Inflammatory macrophage treated with lipopolysaccharide for 1 hour (primary cell): ENCODE measurements around the gene ABHD12.
"Not testable (repeated sequence)": the region's sequence is repeated elsewhere in the genome, so short reads cannot be mapped to it uniquely, and the experiment has no call there.

Source experiments
- DNase-seq, 2 donors: peaks; one replicate each; pipeline ENCODE4 v3.0.0-alpha.2; 2020 to 2022

ABHD12 gene

GRCh38 chr20:25320035-25320800, 70.4 kb downstream of the ABHD12 start:
- no peak for DNase-seq

DNA sequence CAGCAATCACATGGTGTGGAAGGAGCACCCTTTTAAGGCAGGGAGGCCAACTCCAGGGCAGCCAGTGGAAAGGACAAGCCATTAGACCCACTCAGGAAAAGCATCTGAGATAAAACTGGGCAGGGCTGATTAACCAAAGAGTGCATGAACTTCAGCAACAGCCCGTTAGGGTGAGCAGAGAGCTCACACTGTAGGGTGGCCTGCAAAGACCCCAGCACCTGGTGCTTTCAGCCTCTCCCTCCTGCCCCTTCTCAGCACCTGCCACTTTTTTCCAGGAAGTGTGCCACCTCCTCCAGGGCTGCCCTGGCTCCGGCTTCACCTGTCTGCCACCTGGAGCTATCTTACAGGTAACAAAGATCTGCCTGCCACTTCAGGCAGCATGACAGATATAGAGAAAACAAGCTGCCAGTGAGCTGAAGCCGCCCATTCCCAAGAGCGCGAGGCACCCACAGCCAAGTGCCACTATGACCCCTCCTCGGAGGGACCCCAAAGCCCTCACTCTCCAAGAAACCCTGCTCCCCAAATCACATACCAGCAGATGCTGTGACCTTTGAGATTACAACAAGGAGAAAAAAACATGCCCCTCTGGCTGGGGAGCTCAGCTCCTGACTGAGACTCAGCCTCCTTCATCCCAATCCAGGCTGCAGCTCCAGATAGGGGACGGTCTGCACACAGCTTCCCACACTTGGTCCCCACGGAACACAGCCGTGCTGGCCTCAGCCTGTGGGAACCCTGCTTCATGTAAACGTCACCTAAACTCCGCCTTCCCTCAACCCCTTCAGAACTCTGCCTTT, 71.2 kb downstream of the ABHD12 start:
- no peak for DNase-seq

DNA sequence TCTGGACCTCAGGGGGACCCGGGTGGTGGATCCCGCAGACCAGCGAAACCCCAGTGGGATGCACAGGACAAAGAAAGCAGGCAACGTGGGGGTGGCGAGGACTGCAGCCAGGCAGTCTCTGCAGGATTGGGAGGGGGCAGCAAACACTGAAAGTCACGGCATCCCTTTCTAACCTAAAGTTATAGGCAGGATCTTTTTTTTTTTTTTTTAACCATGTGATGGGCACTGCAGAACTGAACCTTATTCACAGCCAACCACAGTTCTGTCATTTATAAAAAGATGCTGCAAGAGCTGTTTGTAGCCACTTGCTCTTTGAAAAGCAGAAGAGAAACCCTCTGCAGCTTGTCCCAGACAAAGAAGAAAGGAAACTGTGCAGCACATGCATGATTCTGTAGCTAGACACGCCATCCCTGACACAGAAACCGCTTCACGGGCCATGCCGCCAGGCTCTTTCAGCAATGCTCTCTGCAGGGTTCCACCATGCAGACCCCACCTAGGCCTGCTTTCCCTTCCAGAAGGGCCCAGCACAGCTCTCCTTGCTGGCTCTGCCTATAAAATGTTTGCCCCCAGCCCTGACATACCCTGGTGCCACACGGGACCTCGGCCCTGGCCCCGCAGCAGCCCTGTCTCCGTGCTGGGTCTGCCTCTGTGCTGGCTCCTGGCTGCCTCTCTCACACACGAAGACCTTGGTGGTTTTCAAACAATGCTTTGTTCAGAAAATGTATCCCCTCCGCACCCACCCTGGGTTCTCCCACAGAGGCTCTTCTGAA, 72.0 kb downstream of the ABHD12 start:
- DNase-seq, result peak; percentile 75 to 90

DNA sequence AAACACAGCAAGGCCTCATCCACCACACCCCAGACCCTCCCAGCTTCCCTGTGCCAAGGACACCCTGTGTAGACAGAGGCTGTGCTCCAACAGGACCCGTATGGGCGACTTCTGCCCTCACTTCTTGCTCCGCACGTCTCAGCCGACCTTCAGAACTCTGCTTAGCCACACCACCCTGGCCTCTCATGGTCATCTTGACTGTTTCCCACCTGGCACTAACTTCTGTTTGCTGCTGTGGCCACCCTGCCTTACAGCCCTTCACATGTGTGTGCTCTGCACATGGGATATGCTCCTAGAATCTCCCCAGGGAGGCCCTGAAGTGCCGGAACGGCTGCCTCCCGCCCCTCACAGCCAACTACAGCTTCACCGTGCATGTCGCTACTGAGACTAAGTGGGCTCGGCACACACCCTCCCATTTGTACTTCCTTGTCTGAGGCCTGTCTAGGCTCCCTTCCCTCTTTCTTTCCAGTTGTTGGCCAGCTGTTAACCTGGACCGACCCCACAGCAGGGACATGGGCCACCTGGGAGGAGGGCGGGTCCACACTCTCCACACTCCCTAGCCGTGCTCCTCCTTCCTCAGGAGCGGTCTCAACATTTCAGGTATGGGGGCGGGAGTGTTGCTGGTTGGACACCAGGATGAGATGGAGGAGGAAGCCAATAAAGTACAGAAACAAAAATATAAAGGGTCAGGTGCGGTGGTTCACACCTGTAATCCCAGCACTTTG, 73.1 kb downstream of the ABHD12 start:
- DNase-seq, result no peak

GRCh38 chr20:25316506-25317190, 74.0 kb downstream of the ABHD12 start:
- no peak for DNase-seq

DNA sequence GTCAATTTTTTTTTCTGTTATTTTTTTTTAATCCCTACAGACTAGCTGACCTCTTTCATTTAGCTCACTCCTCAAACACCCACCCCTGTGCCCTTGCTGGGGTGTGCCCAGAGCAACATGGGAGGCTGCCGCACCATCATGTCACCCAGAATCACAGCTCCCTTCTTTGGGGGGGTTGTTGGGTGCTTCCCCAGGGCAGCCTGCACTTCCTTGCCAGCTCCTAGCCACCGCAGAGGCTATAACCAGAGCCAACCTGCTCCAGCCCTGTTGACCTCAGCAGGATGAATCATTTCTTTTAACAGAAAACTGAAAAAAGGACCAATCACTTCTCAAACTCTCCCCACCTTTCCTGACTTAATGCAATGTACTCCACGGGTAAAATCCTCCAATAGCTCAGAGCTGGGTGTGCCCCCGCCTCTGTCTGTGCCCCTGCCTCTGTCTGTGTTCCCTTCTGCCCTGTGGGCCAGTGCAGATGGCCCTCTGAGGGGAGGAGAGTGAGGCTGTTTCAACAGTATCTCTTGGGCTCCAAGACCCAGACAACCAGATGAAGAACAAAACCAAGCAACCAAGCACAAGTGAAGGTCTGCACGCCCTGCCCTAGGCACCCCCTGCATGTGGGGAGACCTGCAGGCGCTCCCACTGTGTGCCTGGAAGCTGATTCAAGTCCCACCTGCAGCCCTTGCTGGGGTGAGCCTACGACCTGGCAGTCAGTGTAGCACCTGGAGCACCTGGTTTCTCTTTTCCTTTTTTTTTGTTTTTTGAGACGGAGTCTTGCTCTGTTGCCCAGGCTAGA, 75.0 kb downstream of the ABHD12 start:
- peak in 1 of 2 donors; percentile 54 for DNase-seq

DNA sequence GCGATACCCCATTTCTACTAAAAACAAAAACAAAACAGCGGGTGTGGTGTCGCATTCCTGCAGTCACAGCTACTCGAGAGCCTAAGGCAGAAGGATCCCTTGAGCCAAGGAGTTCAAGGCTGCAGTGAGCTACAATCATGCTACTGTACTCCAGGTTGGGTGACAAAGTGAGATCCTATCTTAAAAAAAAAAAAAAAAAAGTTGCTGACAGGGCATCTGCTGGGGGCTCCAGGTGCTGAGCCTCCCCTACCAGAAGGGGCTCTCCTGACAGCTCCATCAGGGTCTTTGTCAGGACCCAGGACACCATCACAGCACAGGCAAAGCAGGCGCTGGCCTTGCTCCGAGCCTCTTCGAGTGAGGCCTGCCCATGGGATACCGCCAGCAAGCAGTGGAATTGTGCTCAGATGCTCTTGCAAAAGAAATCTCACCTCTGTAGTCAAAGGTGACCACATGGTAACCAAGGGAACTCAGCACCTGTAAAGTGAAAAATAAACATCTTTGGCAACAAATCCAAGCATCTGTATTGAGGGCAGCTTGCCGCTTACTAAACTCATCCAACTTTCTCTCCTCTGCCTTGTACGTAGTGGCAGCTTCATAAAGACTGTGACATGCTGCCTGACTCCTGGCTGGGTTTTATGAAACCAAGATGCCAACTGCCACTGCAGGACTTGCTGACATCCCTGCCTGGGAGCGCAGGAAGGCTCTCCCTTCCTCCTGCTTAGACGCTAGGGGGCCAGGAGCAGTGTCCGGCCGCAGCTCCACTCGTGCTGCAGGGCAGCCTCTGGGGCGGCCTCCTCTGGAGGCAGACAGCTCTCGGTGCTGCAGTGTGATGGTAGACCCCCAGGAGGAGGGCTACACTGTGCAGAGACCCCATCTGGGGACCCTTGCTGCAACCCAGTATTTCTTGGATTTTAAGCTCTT, 75.9 kb downstream of the ABHD12 start:
- DNase-seq, result no peak

DNA sequence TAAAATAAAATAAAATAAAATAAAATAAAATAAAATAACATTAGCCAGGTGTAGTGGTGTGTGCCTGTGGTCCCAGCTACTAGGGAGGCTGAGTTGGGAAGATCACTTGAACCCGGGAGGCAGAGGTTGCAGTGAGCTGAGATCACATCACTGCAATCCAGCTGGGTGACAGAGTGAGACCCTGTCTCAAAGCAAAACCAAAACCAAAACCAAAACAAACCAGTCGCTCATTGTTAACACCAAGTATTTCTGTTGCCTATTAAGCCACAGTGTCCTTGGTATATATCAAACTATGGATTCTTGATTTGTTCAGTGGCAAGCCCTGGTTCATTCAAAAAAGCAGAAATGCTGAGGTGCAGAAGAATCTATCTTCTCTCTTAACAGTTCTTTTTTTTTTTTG, 77.0 kb downstream of the ABHD12 start:
- no peak for DNase-seq

DNA sequence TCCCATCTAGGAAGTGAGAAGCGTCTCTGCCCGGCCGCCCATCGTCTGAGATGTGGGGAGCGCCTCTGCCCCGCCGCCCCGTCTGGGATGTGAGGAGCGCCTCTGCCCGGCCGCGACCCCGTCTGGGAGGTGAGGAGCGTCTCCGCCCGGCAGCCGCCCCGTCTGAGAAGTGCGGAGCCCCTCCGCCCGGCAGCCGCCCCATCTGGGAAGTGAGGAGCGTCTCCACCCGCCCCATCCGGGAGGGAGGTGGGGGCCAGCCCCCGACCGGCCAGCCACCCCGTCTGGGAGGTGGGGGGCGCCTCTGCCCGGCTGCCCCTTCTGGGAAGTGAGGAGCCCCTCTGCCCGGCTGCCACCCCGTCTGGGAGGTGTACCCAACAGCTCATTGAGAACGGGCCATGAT, 77.9 kb downstream of the ABHD12 start:
- DNase-seq, result not testable (repeated sequence)

GRCh38 chr20:25310921-25311728, 79.5 kb downstream of the ABHD12 start:
- DNase-seq, result no peak

- DNase-seq, result peak; percentile 77 to 91
Measured at GRCh38 chr20:25310268-25310920, 80.2 kb downstream of the ABHD12 start.

DNA sequence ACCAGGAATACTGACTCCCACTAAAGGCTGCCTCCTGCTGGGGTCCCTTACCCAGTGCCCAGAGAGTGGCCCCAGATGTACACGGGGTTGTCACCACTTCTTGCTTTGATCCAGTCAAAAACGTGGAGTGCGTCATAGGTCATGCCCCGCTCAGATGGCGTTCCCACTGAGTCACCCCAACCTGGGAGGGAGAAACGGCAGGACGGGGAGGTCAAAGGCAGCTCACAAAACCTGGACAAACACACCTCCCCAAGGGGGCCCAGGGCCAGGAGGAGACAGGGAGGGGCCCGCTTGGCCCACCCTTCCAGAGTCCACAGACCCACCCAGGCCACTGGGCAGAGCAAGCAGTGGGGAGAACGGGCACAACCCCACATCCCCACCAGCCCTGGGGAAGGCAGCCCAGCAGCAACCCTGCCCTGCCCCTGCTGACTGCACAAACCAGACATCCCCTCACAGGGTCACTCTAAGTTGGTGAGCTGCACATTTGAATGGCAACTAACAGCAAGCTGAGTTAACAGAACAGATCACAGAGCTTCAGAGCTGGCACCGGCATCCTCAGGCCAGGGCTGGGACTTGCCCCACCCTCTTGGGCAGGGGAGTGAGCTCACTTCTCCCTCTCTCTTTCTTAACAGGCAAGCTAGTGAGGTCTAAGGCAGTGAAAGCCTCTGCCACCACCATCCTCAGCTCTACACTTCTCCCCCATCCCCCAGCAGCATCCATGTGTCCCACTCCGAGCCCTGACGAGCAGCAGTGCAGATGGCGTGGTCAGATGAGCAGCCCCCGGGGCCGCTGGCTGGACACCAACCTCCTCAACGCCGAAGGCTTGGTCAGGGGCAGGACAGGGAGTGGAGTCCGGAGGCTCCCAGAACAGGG, 81.0 kb downstream of the ABHD12 start:
- peak; percentile 49 to 91 for DNase-seq

- DNase-seq, result peak; percentile 46 to 85
Measured at GRCh38 chr20:25308671-25309394, 81.8 kb downstream of the ABHD12 start.

DNA sequence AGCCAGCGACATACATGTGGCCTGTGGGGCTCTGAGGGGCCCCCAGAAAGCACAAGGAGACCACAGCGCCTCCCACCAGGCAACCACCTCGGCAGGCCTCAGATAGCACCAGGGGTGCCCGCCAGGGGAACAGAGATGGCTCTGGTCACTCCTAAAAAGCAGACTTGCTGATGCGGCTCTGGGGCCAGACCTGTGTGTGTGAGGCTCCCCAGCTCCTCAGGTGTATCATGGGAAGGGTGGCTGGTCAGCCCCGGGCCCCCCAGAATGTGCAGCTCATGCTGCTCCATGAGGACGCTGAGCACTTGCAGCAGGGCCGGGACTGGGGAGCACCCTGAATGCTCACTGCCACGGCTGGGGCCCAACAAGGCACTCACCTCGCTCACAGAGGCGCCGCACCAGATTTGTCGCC, 82.5 kb downstream of the ABHD12 start:
- no peak for DNase-seq

DNA sequence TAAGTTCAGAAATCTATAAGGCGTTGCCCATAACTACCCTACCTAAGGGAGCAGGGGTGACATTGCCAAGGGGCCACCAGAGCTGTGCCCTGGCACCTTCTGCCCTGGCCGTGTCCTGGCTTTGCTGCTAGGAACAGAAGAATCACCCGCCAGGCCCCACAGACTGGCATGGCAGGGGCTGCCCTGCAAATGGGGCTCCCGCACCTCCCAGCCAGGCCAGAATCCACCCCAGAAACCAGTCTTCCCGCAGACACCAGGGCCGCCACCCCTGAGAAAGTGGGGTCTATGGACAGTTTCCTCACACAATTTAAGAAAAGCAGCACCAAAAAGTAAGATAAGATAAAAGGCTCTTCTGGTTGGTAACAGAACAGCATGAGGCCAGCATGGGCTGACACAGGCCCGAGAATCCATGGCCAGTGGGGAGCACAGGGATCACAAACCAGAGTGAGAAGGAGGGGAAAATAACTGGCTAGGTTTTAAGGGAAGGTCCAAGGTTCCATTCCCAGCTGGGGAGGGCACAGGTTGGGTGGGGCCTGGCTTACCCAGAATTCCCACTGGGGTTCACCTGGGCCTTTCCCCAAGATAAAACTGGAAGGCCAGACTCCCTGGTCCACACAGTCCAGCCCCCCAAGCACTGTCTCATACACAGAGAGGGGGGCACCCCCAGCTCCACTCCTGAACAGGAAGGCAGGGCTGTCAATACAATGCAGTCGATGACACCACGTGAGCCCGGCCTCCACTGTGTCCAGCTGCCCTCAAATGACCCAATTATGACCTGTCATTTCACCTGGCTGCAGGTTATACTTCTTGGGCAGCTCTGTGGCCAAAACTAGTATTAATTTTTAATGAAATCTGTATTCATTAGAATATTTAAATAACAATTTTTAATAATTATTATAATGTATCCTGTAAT, 83.4 kb downstream of the ABHD12 start:
- DNase-seq, result no peak

GRCh38 chr20:25304025-25304549, 86.5 kb downstream of the ABHD12 start:
- no peak for DNase-seq
